ENCODE results near the gene SMURF2. TPM values are rescaled to one million over a fixed set of nuclear protein-coding genes. Genes with fewer than 3 reads are reported as not detected.

SMURF2 gene
- total RNA-seq, 4 donors from 2014 or later = 13.2 to 21.0 (median 20.5) TPM

DNA sequence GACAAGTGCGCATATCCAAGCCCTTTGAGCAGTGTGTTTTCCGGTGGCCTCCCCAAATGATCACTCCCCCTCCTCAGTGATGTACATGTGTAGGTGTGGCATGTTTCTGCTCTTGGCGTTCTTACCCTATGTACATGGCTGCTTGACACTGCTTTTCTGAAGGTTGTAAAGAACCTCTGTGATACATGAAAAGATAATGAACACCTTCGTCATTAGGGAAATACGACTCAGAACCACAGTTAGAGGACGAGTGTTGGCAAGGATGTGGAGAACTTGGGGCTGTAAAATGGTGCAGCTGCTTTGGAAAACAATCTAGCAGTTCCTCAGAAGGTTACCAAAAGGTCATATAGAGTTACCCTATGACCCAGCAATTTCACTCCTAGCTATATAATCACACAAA is 126.8 kb downstream of the SMURF2 start:
- intact Hi-C loops (cut with DNase I; ENCODE audit: low total_unique reads) = no loop called here
- WGBS, 2 donors = 72 to 76% methylated on average over 6 of the region's 6 CpGs
- no peak for DNase-seq (ENCODE audit: low spot score in 2 of 2)
- TF ChIP-seq POLR2A (IDR thresholded peaks at IDR 0.05) (no peak), CTCF (IDR thresholded peaks at IDR 0.05) (no peak)
- no peak overlapping the region for H3K4me3 ChIP-seq (ENCODE audit: low read depth, poor library complexity, severe bottlenecking)

- H3K4me3 ChIP-seq (ENCODE audit: low read depth, poor library complexity, severe bottlenecking) = no peak overlapping the region
- 79 to 82% methylated on average over 3 of the region's 3 CpGs for WGBS, 2 donors
- intact Hi-C loops (cut with DNase I; ENCODE audit: low total_unique reads) = no loop called here
- DNase-seq (ENCODE audit: low spot score in 2 of 2) = no peak
- TF ChIP-seq POLR2A (IDR thresholded peaks at IDR 0.05) (no peak), CTCF (IDR thresholded peaks at IDR 0.05) (no peak)
These were observed 127.9 kb downstream of the SMURF2 start for GRCh38 chr17:64534187-64534586.

GRCh38 chr17:64533784-64534183 is 128.3 kb downstream of the SMURF2 start:
- no peak overlapping the region for H3K4me3 ChIP-seq (ENCODE audit: low read depth, poor library complexity, severe bottlenecking)
- TF ChIP-seq CTCF (IDR thresholded peaks at IDR 0.05) (no peak), POLR2A (IDR thresholded peaks at IDR 0.05) (no peak)
- DNase-seq (ENCODE audit: low spot score in 2 of 2) = no peak
- WGBS, 2 donors = 89% methylated on average over 2 of the region's 2 CpGs
- intact Hi-C loops (cut with DNase I; ENCODE audit: low total_unique reads) = no loop called here

GRCh38 chr17:64532409-64532808 is 129.7 kb downstream of the SMURF2 start:
- TF ChIP-seq POLR2A (IDR thresholded peaks at IDR 0.05) (no peak), CTCF (IDR thresholded peaks at IDR 0.05) (no peak)
- no peak for DNase-seq (ENCODE audit: low spot score in 2 of 2)
- H3K4me3 ChIP-seq (ENCODE audit: low read depth, poor library complexity, severe bottlenecking) = no peak overlapping the region
- 82 to 89% methylated on average over 5 of the region's 5 CpGs for WGBS, 2 donors
- intact Hi-C loops (cut with DNase I; ENCODE audit: low total_unique reads) = no loop called here

DNA sequence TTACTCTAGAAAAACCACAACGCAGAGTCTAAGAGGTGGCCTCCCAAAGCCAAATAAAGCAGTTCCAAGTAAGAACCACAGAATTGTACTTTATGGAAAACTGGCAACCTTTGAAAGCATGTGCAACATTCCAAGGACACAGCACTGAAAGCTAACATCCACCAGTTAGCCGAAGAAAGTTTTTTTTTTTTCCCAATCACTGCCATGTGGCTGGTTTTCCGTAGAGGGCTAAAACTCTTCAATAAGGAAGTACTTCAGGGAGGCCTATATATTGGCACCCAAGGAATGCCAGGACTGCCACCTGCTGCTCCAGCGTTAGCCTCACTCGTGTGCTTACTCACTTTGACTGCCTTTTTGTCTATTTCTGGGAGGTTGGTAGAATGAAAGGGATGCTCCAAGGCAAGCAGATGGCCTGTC is 130.1 kb downstream of the SMURF2 start:
- intact Hi-C loops (cut with DNase I; ENCODE audit: low total_unique reads) = no loop called here
- no peak for DNase-seq (ENCODE audit: low spot score in 2 of 2)
- TF ChIP-seq POLR2A (IDR thresholded peaks at IDR 0.05) (no peak), CTCF (IDR thresholded peaks at IDR 0.05) (no peak)
- H3K4me3 ChIP-seq (ENCODE audit: low read depth, poor library complexity, severe bottlenecking) = no peak overlapping the region
- WGBS, 2 donors = 48 to 53% methylated on average over 5 of the region's 5 CpGs

DNA sequence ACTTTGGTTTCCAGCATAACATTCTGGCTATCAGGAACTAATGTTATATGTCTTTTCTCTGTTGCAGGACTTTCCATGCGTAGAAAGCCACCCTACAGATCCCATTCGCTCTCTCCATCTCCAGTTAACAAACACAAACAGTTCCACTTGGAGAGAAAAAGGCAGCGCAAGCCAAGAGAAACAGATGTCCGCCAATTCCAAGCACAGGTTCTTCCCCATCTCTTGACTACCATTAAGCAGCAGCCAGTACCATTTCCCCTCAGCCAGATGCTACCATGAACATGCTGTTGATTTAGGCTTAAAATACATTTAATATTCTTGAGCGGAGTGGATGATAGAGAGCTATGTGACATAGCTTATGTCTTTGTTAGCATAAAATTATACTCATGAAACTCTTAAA is 132.9 kb downstream of the SMURF2 start:
- DNase-seq (ENCODE audit: low spot score in 2 of 2) = no peak
- intact Hi-C loops (cut with DNase I; ENCODE audit: low total_unique reads) = no loop called here
- H3K4me3 ChIP-seq (ENCODE audit: low read depth, poor library complexity, severe bottlenecking) = no peak overlapping the region
- 96% methylated on average over 5 of the region's 5 CpGs for whole genome bisulfite sequencing, 2 donors
- TF ChIP-seq CTCF (IDR thresholded peaks at IDR 0.05) (no peak), POLR2A (IDR thresholded peaks at IDR 0.05) (no peak)
